Stimulated activated CD8-positive, alpha-beta memory T cell treated with anti-CD3 and anti-CD28 coated beads, Interleukin-7, amount 100 ng/mL, for 1 hour (primary cell): Measurements from ENCODE around the gene RIOK3.
"Not testable (repeated sequence)": the region's sequence is repeated elsewhere in the genome, so short reads cannot be mapped to it uniquely, and the experiment has no call there.

Experiments
- DNase-seq, 2 donors: peaks; one replicate each; pipeline ENCODE4 v3.0.0-alpha.2; 2020; ENCODE audit warnings: low read depth in 2 of 2

Gene RIOK3

DNA sequence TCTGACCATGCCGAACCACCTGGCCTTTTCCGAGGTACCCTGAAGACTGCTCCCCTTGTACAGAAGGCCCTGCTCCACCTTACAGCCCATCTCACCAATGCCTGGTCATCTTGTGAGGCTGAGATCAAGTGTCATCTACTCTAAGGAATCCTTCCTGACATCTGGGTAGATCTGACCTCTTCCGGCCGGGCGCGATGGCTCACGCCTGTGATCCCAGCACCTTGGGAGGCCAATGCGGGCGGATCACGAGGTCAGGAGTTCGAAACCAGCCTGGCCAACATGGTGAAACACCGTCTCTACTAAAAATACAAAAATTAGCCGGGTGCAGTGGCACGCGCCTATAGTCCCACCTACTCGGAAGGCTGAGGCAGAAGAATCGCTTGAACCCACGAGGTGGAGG lies 2.1 kb upstream of the RIOK3 start:
- DNase-seq, result no peak

DNA sequence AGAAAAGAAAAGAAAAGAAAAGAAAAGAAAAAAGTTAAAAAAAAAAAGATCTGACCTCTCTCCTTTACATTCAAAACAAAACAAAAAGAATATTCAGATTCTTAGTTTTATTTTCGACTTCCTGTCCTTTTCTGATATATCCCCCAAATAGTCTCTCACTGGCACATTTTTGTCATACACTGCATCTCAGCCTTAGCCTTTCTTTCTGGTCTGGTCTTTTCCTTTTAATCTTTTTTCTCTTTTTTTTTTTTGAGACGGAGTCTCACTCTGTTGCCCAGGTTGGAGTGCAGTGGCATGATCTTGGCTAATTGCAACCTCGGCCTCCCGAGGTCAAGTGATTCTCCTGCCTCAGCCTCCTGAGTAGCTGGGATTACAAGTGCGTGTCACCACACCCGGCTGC lies 1.6 kb upstream of the RIOK3 start:
- DNase-seq, result no peak

DNA sequence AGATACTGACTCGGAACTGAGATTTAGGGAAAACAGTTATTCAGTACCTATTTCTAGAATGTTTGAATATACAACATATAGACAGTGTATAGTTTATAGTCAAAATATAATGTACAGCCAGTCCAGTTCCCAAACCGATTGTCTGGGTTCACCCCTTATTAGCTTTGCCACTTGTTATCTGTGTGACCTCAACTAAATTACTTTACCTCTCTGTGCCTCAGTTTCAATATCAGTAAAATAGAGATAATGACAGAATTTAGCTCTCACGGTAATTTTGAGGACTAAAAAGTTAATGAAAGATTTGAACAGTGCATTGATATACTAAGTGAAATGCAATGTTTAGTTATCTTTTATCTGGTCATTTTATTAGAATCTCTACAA lies 750 bp upstream of the RIOK3 start:
- no peak for DNase-seq

DNA sequence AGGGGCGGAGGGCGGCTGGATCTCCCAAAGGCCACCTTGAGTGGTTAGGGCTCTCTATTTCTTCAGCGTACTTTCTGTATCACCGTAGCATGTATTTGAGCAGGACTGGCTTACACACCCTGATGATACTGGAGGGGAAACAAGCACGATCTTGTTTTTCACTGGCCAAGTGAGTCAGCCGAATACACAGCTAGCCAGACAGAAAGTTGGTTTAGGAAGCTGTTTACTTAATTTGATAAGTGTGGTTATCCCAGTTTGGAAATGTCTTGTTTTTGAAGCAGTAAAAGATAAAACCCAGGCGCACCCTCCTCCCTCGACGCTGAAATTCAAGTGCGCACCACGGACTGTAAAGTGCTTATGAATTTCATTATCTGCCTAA lies 582 bp downstream of the RIOK3 start:
- DNase-seq, result no peak

DNA sequence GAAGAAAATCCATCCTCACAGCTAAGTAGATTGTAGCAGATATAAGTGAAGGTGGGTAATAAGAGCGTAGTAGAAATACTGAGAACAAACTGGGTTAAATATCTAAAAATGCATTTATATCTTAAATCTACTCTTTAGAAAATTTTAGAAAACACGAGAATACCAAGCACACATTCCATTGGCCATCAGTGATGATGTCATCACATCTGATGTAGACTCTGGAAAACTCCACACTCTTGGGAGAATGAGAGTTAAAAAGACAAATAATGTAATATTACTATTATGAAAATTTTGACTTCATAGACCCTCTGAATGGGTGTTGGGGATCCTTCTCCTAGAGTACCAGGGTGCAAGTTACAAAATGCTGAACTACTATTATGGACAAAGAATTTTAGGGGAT lies 3.7 kb downstream of the RIOK3 start:
- DNase-seq, result no peak

DNA sequence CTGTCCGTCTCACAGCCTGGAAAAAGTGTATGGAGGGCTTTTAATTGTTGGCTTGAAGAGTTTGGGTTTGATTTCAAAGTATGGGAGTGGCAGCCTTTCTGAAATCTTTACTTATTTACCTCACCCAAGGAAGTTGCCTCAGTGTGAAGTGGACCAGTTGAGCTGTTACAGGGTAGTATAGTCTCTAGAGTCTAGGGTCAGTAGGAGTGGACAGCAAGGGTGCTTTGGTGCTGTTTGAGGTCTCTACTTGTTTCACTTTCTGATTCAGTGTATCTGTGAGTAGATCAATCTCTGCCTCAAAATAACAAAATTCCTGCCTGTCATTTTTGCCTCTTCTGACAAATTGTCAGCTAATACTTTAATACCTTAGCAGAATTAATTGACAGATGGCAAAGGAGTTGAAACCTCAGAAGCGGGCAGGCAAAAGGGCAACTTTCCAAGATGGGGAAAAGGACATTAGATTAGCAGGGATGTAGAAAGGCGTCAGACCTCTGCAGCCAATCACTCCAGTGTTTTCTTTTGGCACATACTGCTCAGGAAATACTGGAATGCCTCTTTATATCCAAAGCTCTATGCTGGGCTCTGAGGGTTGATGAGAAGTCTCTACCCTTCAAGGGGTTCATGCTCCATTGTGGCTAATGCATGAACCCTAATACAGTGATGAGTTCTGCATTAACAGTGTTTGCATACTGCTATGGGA lies 5.9 kb downstream of the RIOK3 start:
- DNase-seq, result no peak

DNA sequence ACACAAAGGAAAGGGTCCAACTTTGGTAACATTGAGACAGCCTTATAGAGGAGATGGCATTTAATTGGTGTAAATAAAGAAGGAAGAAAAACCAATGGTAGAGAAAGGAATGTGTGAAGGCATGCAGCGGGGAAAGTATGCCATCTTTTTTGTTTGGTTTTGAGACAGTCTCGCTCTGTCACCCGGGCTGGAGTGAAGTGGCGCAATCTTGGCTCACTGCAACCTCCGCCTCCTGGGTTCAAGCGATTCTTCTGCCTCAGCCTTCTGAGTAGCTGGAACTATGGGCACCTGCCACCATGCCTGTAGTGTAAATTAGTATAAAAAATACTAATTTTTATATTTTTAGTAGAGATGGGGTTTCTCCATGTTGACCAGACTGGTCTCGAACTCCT lies 6.4 kb downstream of the RIOK3 start:
- no peak for DNase-seq

DNA sequence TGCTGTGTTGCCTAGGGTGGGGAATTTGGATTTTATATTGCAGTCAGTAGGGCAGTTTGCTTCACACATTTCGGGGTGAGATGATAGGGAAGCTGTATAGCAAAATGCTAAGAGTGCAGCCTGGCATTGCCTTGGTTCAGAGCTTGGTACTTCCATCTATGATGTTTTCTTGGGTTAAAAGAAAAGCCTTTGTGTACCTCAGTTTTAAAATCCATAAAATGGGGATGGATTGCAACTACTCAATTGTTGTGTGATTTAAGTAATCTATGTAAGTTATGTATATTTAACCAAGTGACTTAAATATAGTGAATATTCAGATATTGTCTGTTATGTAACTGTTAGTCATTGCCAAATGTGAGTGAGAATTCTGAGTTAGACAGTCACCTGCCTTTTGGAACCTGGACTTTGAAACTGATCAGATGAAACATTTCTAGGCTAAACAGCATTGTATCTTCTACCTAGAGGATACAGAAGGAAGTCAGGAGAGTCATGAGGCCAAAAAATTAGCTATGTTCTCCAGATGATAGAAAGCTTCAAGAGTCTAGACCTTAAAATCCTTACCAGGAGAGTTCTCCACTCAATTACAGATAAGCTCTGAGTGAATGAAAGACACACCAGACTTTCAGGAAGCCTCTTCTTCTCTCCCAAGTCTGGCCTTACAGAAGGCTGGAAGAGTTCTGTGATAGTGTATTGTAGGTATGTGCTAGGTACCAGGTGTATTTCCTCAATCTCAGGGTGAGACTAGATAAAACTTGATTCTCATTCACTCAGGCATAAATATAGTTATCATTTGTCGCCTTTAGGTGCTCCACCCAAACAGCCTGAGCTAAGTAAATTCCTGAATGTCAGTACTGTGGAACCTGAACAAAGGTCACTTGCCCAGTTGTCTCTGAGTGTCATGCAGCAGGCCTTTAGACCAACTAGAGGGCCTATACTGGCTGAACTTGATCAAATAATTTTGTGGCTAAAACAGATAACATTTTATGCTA lies 7.5 kb downstream of the RIOK3 start:
- DNase-seq, result no peak

DNA sequence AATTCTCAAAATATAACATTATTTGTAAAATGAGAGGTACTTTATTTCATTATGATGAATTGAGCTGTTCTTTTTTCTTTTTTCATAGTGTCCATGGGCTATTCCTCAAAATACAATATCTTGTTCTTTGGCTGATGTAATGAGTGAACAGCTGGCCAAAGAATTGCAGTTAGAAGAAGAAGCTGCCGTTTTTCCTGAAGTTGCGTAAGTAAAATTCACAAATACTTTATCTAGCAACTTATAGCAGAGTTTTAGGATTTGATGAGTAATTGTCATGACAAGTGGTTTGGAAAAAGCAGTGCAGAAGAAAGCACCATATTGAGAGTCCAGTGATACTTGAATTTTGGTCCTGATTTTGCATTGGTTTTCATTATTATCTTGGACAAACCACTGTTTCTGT lies 9.8 kb downstream of the RIOK3 start:
- no peak for DNase-seq

DNA sequence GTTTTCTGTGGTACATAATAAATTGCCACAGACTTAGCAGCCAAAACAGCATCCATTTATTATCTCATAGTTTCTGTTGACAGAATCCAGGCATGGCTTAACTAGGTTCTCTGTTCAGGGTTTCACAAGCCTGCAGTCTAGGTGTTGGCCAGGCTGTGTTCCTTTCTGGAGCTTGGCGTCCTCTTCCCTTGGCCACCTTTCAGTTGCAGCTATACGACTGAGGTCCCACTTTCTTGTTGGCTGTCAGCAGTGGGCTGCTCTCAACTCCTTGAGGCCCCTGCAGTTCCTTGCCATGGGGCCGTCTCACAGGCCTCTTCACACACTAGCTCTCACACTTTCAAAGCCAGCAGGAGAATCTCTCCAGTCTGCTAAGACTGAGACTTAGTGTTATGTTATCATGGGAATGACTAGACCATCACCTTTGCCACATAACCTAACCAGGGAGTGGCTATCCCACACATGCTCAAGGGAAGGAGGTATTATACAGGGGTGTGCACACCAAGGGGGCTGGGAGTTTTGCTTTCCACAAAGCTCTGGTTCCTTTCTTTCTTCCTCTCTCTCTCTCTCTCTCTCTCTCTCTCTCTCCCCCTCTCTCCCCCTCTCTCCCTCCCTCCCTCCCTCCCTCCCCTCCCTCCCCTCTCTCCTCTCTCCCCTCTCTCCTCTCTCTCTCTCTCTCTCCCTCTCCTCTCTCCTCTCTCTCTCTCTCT lies 15.8 kb downstream of the RIOK3 start:
- DNase-seq, result no peak

DNA sequence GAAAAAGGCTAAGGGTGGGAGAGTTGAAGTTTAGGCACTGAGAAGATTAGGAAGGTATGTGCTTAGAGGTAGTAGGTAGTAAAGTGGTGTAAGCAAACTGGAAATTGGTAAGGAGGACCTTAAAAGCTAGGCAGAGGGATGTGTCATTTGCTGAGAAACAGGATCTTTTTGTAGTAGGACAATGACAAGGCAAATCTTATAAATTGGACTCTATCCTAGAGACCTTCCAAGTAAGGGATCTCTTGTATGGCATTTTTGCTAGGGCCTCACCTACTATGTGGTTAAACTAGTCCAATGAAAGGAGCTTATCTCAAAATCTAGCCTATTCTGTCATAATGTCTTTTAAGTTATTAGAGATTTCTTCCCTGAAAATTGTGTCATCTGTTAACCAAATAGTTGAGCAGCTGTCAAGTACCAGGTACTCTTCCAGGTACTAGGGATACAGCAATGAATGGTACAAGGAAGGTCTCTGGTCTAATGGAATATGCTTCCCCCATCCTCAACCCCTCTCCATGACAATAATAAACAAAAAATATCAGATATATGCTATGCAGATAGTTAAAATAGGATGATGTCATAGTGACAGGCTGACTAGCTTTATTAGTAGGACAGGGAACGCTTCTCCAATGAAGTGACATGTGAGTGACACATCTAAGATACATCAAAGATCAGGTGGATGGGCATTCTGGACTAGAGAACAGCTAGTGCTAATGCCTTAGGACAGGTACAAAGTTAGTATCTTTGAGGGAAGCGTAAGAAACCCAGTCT lies 17.7 kb downstream of the RIOK3 start:
- DNase-seq, result no peak

DNA sequence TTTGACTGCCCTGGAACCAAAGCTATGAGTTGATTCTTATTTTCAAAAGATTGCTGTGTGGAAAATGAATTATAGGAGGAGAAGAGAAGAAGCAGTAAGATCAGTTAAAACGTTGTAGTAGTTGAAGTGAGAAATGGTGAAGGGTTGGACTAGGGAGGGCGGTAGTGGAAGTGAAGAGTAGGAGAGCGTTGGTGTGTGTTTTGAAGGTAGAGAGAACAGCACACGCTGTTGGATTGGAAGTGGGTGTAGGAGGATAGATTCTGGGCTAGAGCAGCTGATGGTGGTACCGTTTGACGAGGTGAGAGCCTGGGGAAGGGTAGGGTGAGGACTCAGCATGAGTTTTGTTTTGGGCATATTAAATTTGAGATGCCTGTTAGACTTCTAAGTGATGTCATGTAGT lies 18.4 kb downstream of the RIOK3 start:
- no peak for DNase-seq

DNA sequence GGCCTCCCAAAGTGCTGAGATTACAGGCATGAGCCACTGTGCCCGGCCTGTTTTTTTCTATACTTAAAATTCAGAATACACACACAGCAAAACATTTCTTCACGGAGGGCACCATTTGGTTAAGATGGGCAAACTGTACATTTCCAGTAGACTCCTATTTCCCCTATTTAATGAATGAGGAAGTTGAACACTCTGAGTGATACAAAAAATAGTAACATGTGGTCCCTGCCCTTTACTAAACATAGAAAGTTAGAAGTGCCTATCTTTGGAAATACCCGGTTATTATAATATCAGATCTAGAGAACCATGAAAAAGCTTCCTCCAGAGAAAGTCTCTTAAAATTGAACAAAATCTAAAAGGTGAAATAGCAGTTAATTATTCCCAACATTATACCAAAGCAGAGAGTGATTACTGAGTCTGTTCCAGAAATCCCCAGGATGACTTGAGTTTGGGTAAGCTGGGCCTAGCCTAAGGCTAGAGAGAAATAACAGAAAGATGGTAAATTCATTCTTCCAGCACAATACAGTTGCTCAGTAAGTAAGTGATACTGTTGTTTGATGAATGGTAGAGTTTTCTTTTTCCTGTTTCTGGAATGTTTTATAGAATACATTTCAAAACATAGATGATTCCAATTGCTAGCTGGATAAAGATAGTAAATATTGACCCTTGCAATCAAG lies 26.9 kb downstream of the RIOK3 start:
- no peak for DNase-seq

DNA sequence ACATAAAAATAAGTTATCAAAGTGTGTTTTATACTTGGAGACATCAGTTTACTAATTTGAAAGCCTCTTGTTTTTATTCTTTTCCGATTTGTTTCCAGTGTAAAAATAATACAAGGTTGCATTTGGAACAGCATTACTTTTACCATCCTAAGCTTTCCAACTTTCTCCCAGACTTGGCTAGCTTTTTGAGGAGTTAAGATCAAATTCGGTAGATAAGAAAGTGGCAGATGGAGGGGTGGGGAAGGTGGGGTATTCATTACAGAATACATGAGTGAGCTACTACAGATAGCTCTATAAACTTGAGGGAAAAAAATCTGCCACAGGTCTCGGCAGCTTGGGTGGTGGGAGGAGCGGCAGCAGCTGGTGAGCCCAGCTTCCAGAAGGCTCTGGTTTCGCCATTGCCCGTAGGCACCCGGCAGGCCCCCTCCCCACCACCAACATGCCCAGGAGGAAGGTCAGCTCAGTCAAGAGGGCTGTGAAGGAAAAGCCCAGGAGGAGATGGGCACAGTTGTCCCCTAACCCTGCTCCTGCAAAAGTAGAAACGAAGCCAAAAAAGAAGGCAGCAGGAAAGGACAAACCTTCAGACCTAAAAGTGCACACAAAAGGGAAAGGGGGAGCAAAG lies 31.6 kb downstream of the RIOK3 start:
- no peak for DNase-seq

DNA sequence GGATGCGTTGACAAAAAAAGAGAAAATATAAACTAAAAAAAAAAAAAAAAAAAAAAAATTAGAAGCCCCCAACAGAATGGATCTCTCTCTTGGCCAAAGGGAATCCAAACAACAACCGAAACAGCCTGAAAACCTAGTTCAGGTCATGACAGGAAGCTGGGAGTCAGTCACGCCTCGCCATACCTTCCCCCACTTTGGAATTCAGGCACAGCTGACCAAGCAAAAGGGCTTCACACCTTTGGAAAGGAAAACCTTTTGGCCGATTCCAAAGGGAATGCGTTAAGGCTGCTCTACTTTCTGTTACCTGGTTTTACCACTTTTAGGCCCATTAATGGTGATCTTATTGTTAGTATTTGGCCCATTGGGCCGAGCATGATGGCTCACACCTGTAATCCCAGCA lies 32.3 kb downstream of the RIOK3 start:
- no peak for DNase-seq

DNA sequence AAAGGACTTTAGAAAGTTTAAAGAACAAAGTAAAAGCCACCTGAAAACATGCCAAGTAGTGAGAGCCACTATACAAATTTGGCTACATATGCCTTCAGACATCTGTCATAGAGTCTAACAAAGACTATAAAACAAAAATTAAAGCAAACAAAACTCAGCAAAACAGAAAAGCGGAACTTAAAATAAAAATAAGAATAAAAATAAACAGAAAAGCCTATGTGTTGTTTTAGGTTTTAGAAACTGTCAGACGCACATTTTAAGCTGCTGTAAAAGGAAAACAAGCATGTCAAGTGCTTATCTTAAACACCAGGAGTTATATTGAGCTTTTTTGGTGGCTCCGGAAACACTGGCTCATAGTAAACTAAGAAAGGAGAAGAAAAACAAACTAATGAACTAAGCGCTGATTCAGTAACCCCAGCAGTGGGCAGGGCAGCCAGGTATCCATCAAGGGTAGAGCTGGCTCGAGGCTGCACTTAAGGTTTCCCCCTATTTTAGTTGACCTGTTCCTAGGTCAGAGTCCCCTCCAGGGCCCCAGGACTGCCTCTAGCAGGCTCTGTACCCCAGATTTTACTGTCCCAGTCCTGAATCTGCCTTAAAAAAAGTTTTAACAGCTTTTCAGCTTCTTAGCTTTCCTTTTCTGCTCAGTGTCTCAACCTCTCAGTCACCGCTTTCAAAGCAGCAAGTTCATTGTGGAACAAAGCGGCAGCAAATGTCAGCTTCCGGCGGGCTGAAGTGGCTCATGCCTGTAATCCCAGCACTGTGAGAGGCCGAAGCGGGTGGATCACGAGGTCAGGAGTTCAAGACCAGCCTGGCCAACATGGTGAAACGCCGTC lies 34.9 kb downstream of the RIOK3 start:
- DNase-seq, result no peak

DNA sequence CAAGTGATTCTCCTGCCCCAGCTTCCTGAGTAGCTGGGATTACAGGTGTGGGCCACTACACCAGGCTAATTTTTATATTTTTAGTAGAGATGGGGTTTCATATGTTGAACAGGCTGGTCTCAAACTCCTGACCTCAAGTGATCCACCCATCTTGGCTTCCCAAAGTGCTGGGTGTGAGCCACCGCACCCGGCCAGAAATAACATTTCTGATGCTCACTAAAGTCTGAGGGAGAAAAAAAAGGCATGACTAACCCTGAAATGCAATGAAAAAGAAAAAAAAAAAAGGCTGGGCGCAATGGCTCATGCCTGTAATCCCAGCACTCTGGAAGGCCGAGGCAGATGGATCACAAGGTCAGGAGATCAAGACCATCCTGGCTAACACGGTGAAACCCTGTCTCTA lies 36.5 kb downstream of the RIOK3 start:
- not testable (repeated sequence) for DNase-seq

DNA sequence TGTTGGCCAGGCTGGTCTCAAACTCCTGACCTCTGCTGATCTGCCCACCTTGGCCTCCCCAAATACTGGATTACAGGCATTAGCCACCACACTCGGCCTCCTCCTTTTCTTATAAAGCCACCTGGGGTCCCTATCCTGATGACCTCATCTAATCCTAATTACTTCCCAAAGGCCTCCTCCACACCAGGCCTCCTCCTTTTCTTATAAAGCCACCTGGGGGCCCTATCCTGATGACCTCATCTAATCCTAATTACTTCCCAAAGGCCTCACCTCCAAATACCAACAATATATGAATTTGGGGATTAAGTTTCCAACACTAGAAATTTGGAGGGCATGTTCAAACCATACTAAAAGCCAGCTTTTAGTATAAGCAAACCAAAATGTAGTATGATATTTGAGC lies 40.6 kb downstream of the RIOK3 start:
- DNase-seq, result no peak

DNA sequence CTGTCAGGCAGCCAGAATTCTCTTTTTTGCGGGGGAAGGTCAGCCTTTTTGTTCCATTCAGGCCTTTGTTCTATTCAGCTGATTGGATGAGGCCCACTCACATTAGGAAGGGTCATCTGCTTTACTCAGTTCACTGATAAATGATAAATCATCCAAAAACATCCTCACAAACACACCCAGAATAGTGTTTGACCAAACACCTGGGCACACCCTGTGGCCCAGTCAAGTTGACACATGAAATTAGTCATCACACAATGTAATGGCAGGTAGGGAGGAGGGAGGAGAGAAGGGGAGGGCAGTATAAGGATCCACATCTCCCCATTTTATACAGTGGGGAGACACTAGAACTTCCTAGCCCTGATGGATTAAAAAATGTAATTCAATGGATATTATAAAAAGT lies 41.9 kb downstream of the RIOK3 start:
- DNase-seq, result no peak
